ENCODE data around the gene CORO1C.

CORO1C gene

DNA sequence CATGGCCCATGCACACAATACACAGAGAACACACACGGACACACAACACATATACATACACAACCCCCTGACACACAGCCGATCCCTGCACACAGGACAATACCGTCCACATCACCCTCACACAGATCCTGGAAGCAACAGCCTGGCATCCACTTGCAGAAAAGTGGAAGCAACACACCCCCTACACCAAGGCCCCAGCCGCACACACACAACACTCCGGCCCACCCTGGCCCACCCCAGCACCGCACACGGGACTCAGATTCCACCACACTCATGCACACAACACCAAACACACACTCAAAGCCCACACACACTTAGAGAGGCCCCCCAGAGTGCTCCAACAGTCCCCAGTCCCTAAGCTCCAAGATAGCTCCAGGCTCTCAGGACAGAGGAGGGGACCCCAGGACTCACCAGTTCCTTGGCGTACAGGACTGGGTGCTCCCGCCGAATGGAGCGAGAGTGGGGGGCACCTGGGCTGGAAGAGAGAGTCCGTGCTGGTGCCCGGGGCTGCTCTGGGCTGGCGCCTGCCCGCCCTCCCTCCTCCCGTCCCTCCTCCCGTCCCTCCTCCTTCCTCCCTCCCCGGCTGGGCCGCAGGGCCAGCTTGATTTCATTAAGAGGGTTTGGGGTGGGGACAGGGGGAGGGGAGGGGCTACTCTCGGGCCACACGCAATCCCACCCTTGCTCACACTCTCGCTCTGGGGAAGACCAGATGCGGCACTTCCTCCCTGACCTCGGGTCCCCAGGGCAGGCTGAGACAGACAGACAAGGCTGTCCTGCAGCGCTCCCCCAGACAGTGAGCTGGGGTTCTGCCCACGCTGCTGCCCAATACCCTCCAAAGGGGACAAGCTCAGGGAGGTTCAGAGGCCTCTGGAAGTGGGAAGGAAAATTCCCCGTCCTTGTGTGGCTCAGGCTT is 133.5 kb downstream of the CORO1C start, which contains the start of gene TMEM119:
Gene TMEM119 (minus strand): TSS at position 526 of the 913 bp plus-strand sequence. CDS start 5,701 bp downstream, outside the sequence.
- no peak for DNase-seq

DNA sequence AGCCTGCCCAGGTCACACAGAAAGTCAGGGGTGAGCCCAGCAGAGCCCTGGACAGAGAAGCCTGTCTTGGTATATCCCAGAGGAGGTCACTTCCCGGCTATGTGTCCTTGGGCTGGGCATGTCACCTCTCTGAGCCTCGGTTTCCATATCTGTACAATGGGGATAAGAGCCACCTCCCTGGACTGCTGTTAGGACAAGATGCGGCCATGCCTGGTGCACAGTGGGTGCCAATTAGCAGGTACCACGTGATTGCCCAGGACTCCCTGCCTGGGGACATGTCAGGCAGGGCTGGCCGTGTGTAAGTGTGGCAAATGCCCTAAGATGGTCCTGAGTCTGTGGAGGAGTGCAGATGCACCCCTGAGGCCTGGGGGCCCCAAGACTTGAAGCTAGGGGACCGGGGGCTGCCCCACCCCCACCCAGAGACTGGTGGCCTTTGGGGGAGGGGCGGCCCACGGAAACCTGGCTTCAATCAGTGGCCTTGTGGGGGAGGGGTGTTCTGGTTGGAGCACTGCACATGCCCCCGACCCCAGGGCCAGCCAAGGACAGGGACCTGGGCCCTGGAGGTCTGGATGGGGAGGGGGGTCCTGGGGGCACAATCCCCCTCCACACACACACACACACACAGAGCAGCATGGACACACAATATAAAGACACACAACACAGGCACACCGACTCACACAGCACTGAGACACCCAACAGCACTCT is 134.3 kb downstream of the CORO1C start:
- no peak for DNase-seq

DNA sequence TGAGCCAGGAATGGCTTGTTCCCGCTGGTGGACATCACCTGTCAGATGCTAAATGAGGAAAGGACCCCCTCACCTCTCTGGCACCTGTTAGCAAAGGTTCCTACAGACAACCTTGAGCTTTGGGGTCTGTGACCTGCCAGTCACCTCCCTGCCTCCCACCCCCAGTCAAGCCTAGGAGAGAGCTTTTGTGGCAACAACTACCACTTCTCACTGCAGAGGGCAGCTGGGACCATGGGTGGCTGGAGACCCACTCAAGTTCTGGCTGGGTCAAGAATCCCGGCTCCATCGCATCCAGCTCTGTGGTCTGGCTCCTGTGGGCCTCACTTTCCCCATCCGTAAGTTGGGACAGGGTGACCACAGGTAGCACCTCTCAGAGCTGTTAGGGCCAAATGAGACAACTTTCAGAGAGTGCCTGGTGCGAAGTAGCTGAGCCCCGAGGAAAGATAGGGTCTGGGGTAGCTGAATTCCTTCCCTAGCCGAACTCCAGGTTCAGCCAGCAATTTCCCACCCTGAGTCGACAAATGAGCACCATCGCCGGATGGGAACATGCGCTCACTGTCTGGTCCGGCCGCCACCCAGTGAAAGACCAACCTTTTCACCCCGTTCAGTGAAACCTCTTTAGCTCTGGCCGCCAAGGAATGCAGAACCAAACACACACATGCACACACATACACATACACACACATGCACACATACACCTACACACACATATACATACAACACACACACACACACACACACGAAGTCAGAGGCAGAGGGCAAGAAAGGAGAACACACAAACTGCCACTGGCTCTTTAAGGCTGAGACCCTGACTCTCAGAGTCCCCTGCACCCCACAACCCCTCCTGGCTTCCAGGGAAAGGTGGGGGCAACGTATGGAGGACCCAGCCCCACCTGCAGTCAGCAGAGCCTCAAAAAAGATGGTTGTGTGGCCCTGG is 135.3 kb downstream of the CORO1C start:
- DNase-seq: no peak

All from NCI-H774 (cell line).